ENCODE measurements around the gene WNT6. TPM values are rescaled to one million over a fixed set of nuclear protein-coding genes. Genes with fewer than 3 reads are reported as not detected.
A peak's percentile ranks its signal among the peaks of the same experiment; 100 is the strongest.

Gene WNT6
- total and polyA plus RNA-seq, 10 of the 15 experiments (the other 5 are each of a cell fraction or from before 2014, with no cell fraction given): 0.11 to 0.44 (median 0.22) TPM; not detected in 5

DNA sequence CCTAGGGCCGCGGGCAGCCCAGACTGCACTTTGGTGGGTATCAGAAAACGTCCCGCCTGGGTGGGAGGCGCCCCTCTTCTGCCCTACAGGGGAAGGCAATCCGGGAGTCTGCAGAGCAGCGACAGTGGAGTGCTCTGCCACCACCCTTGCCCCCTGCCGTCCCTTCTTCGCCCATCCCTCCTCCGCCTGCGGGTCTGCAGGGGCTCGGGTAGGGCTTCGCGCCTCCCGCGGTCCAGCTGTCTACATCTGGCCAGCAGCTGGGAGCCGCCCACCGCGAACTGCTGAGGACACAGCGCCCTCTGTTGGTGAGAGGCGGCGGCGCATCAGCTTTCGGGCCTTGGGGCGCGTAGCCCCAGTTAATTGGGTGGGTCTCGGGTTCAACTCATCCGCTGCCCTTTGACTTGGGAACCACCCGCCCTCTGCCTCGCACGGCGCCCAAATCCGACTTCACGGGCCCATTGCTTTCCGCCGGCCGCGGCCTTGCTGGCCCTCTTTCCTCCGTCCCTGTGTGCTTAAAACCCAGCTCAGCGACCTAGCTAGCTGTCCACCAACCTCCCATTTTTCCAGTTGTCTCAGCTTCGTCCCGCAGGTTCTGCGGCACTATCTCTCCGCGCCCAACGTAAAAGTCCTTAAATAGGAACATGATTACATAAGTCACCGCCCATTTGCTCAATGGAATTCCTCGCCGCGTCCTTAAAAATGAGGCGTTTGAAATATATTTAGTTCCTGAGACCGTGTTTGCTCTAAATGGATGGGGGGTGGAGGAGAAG lies 38.7 kb downstream of the WNT6 start (continued):
- TF ChIP-seq GABPA (IDR thresholded peaks at IDR 0.05; ENCODE audit: low read depth) (no peak), SREBF1 (IDR thresholded peaks at IDR 0.05; ENCODE audit: low read length) (no peak), TCF7 (IDR thresholded peaks at IDR 0.05; ENCODE audit: borderline replicate concordance) (no peak), SUZ12 (IDR thresholded peaks at IDR 0.05; ENCODE audit: unreplicated experiment) (no peak), ZBTB4 (CRISPR knock-in tag; IDR thresholded peaks at IDR 0.05) (no peak), ASH2L (IDR thresholded peaks at IDR 0.05; ENCODE audit: borderline replicate concordance, low read depth) (no peak), CHD2 (IDR thresholded peaks at IDR 0.05; ENCODE audit: borderline replicate concordance, low read depth, low read length) (no peak), ETV6 (conservative IDR thresholded peaks at IDR 0.05 in 1 of 2, IDR thresholded peaks at IDR 0.05 in 1 of 2; ENCODE audit: borderline replicate concordance in 1 of 2, low read depth in 1 of 2) (no peak), SMAD1 (IDR thresholded peaks at IDR 0.05; ENCODE audit: low read depth, partially characterized antibody) (no peak), BCLAF1 (IDR thresholded peaks at IDR 0.05) (no peak), SMC3 (IDR thresholded peaks at IDR 0.05; ENCODE audit: borderline replicate concordance, low read length) (peak; percentile 97), CEBPB (IDR thresholded peaks at IDR 0.05; ENCODE audit: borderline replicate concordance in 1 of 2, low read depth in 2 of 2, low read length in 2 of 2) (no peak), ZNF384 (IDR thresholded peaks at IDR 0.05; ENCODE audit: borderline replicate concordance, low read depth, low read length) (no peak), MYB (IDR thresholded peaks at IDR 0.05; ENCODE audit: borderline replicate concordance, low read depth, low read length) (no peak), HDAC6 (IDR thresholded peaks at IDR 0.05; ENCODE audit: unreplicated experiment) (no peak), PML (IDR thresholded peaks at IDR 0.05; ENCODE audit: low read length) (no peak), TCF3 (IDR thresholded peaks at IDR 0.05; ENCODE audit: borderline replicate concordance, insufficient read depth, low read depth, low read length) (peak; percentile 100), SMAD5 (IDR thresholded peaks at IDR 0.05; ENCODE audit: low read depth) (no peak)
- TF ChIP-seq, protein P1, sequence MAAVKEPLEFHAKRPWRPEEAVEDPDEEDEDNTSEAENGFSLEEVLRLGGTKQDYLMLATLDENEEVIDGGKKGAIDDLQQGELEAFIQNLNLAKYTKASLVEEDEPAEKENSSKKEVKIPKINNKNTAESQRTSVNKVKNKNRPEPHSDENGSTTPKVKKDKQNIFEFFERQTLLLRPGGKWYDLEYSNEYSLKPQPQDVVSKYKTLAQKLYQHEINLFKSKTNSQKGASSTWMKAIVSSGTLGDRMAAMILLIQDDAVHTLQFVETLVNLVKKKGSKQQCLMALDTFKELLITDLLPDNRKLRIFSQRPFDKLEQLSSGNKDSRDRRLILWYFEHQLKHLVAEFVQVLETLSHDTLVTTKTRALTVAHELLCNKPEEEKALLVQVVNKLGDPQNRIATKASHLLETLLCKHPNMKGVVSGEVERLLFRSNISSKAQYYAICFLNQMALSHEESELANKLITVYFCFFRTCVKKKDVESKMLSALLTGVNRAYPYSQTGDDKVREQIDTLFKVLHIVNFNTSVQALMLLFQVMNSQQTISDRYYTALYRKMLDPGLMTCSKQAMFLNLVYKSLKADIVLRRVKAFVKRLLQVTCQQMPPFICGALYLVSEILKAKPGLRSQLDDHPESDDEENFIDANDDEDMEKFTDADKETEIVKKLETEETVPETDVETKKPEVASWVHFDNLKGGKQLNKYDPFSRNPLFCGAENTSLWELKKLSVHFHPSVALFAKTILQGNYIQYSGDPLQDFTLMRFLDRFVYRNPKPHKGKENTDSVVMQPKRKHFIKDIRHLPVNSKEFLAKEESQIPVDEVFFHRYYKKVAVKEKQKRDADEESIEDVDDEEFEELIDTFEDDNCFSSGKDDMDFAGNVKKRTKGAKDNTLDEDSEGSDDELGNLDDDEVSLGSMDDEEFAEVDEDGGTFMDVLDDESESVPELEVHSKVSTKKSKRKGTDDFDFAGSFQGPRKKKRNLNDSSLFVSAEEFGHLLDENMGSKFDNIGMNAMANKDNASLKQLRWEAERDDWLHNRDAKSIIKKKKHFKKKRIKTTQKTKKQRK (IDR thresholded peaks at IDR 0.05; ENCODE audit: low read depth, low read length): no peak
